ENCODE results near the gene AGBL1. TPM values are rescaled to one million over a fixed set of nuclear protein-coding genes. Genes with fewer than 3 reads are reported as not detected.
A peak's percentile ranks its signal among the peaks of the same experiment; 100 is the strongest.

The AGBL1 gene
- total RNA-seq, 1 experiment from 2014 or later: not detected

GRCh38 chr15:86590461-86590860 is 510.8 kb downstream of the AGBL1 start:
- H3K9ac ChIP-seq (ENCODE audit: extremely low read depth, insufficient read length, low read length): no peak overlapping the region
- no peak overlapping the region for H2BK12ac ChIP-seq (ENCODE audit: insufficient read length, low read depth, low read length)
- H3K18ac ChIP-seq (ENCODE audit: insufficient read length, low read depth, low read length): no peak overlapping the region
- H3K79me2 ChIP-seq (ENCODE audit: insufficient read depth, low read length): no peaks in the 10 kb centered on the region
- H3K79me1 ChIP-seq (ENCODE audit: insufficient read depth, low read depth, low read length, poor library complexity, severe bottlenecking): no peaks in the 10 kb centered on the region
- DNase-seq: no peak
- no peaks in the 10 kb centered on the region for H4K20me1 ChIP-seq (ENCODE audit: control insufficient read depth, insufficient read depth, insufficient read length)
- no peak for TF ChIP-seq CTCF (conservative IDR thresholded peaks at IDR 0.05)
- H4K5ac ChIP-seq (ENCODE audit: insufficient read length, low read depth, low read length): no peak overlapping the region
- H3K27me3 Mint-ChIP-seq (ENCODE audit: low read depth): no peaks in the 10 kb centered on the region; the same call in 1 of the 2 replicates
- H3K27me3 ChIP-seq (ENCODE audit: insufficient read depth, low read length): no peaks in the 10 kb centered on the region
- H3K9me3 Mint-ChIP-seq: peaks cover 23 to 35% of the 10 kb centered on the region in 2 experiments
- no peak overlapping the region for H3K14ac ChIP-seq (ENCODE audit: insufficient read depth, low read length)
- peaks cover 14 to 40% (median 24%) of the 10 kb centered on the region in 3 experiments for H3K36me3 Mint-ChIP-seq (ENCODE audit: insufficient read depth in 1 of 3, low read depth in 3 of 3)
- peaks cover 43 to 46% of the 10 kb centered on the region in 2 experiments for H3K4me1 Mint-ChIP-seq
- H3K4me2 ChIP-seq (ENCODE audit: insufficient read depth, insufficient read length, low read length): no peak overlapping the region
- H2AFZ ChIP-seq (ENCODE audit: low read length): no peak overlapping the region
- no peak overlapping the region for H3T11ph ChIP-seq (ENCODE audit: low read length)
- H2BK120ac ChIP-seq (ENCODE audit: low read depth, low read length, poor library complexity, severe bottlenecking): no peak overlapping the region
- H3K9me3 ChIP-seq (ENCODE audit: control insufficient read depth, low read depth, low read length): no peaks in the 10 kb centered on the region
- H3K4me1 ChIP-seq (ENCODE audit: insufficient read depth, low read length): peaks cover 2% of the 10 kb centered on the region; the same call in 1 of the 2 replicates
- H2BK20ac ChIP-seq (ENCODE audit: low read depth, low read length, poor library complexity, severe bottlenecking): no peak overlapping the region
- H3K23me2 ChIP-seq (ENCODE audit: insufficient read length, low read depth, low read length, poor library complexity, severe bottlenecking): no peaks in the 10 kb centered on the region
- no CpG with 5 or more reads among the region's 1 CpG for WGBS (ENCODE audit: extremely low coverage, insufficient read length, low lambda C conversion rate)
- H3K4ac ChIP-seq (ENCODE audit: low read depth, low read length): no peak overlapping the region
- no peak overlapping the region for H2BK5ac ChIP-seq (ENCODE audit: insufficient read length, low read length)
- no peak overlapping the region for H4K91ac ChIP-seq (ENCODE audit: insufficient read length, low read depth, low read length)
- no peak overlapping the region for H3K56ac ChIP-seq (ENCODE audit: insufficient read length, low read depth, low read length)
- H2AK5ac ChIP-seq (ENCODE audit: insufficient read length, low read length): no peak overlapping the region
- H3K4me3 Mint-ChIP-seq: no peak overlapping the region
- no peak overlapping the region for H3K27ac ChIP-seq (ENCODE audit: insufficient read length, low read depth, low read length)
- H4K8ac ChIP-seq (replicated peaks; ENCODE audit: insufficient read length, low read depth, low read length): no peak overlapping the region
- H3K27ac Mint-ChIP-seq: peak overlapping the region; percentile 60 to 89 (median 74); a peak in 6 of 7 replicates
- H3K23ac ChIP-seq (ENCODE audit: insufficient read length, low read depth, low read length): no peak overlapping the region
- no peak overlapping the region for H2BK15ac ChIP-seq (ENCODE audit: low read depth, low read length)

All from H9 (cell line).